Activated T-cell treated with anti-CD3 and anti-CD28 coated beads, Interleukin-2, amount 50 U/mL, for 24 hours (primary cell): ENCODE results near the gene SLCO1B3.

ENCODE experiments used
- DNase-seq: peaks from one replicate; pipeline ENCODE4 v3.0.0-alpha.2; 2020
- H3K27ac Mint-ChIP-seq: 2 replicates; pipeline ENCODE4 v1.8.0; 2020; ENCODE audit warnings: mild to moderate bottlenecking, mixed read lengths
- H3K27me3 Mint-ChIP-seq: 2 replicates; pipeline ENCODE4 v1.8.0; 2020; ENCODE audit warnings: mixed read lengths
- H3K36me3 Mint-ChIP-seq: 2 replicates; pipeline ENCODE4 v1.8.0; 2020; ENCODE audit warnings: low read depth, mixed read lengths
- H3K4me1 Mint-ChIP-seq: 2 replicates; pipeline ENCODE4 v1.8.0; 2020; ENCODE audit warnings: low read depth, mixed read lengths
- H3K4me3 Mint-ChIP-seq: 2 replicates; pipeline ENCODE4 v1.8.0; 2020; ENCODE audit warnings: mild to moderate bottlenecking, moderate library complexity, mixed read lengths
- H3K9me3 Mint-ChIP-seq: 2 replicates; pipeline ENCODE4 v1.8.0; 2020; ENCODE audit warnings: mixed read lengths

The SLCO1B3 gene

DNA sequence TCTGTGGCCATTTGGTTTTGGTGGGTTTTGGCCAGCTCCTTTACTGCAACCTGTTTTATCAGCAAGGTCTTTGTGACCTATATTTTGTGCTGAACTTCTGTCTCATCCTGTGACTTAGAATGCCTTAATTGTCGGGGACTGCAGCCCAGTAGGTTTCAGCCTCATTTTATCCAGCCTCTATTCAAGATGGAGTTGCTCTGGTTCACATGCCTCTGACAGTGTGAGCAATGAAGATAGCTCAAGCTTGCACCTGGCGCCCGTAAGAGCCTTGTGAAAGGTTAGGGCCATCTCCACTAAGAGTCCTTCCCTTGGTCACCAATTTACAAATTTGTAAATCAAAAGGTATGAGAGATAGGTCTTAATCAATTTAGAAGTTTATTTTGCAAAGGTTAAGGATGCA lies 19.4 kb downstream of the SLCO1B3 start:
- Mint-ChIP-seq H3K27me3 (no peaks in the 10 kb centered on the region), H3K9me3 (no peaks in the 10 kb centered on the region), H3K36me3 (no peaks in the 10 kb centered on the region), H3K4me1 (no peaks in the 10 kb centered on the region), H3K4me3 (no peak overlapping the region), H3K27ac (no peak overlapping the region)
- no peak for DNase-seq

GRCh38 chr12:20830456-20830855 lies 20.0 kb downstream of the SLCO1B3 start:
- Mint-ChIP-seq H3K4me3 (no peak overlapping the region), H3K27me3 (no peaks in the 10 kb centered on the region), H3K27ac (no peak overlapping the region), H3K36me3 (no peaks in the 10 kb centered on the region), H3K9me3 (peaks cover 3% of the 10 kb centered on the region), H3K4me1 (no peaks in the 10 kb centered on the region)
- no peak for DNase-seq

GRCh38 chr12:20832911-20833310 lies 22.4 kb downstream of the SLCO1B3 start:
- H3K27me3 Mint-ChIP-seq, result no peaks in the 10 kb centered on the region
- no peak overlapping the region for H3K27ac Mint-ChIP-seq
- no peaks in the 10 kb centered on the region for H3K4me1 Mint-ChIP-seq
- H3K4me3 Mint-ChIP-seq, result no peak overlapping the region
- H3K36me3 Mint-ChIP-seq, result no peaks in the 10 kb centered on the region
- H3K9me3 Mint-ChIP-seq, result peaks cover 3% of the 10 kb centered on the region
- no peak for DNase-seq

- Mint-ChIP-seq H3K27me3 (no peaks in the 10 kb centered on the region), H3K4me3 (no peak overlapping the region), H3K9me3 (peaks cover 6% of the 10 kb centered on the region), H3K4me1 (no peaks in the 10 kb centered on the region), H3K36me3 (no peaks in the 10 kb centered on the region), H3K27ac (no peak overlapping the region)
- DNase-seq, result no peak
Measured at GRCh38 chr12:20852649-20853048, 42.1 kb downstream of the SLCO1B3 start.

DNA sequence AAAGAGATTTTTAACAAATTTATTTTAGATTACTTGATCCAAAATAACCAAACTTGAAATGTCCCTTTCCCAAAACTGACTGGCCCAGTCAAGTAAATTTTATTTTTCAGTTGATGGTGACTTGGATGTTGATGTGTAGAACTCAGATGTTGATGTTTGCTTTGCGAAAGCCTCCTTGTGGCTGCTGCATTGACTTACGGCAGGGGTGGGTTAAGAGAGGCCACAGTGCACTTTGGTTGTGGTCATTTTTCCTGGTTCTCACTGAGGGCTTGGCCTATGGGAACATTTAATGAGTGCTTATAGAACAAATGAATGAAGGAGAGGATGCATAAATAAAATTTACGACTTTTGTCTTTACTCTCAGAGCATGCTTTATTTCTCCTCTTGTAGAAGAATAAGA lies 52.6 kb downstream of the SLCO1B3 start:
- Mint-ChIP-seq H3K4me3 (no peak overlapping the region), H3K9me3 (peaks cover 6% of the 10 kb centered on the region), H3K27me3 (no peaks in the 10 kb centered on the region), H3K36me3 (no peaks in the 10 kb centered on the region), H3K4me1 (no peaks in the 10 kb centered on the region), H3K27ac (no peak overlapping the region)
- DNase-seq, result no peak

- Mint-ChIP-seq H3K9me3 (peaks cover 2% of the 10 kb centered on the region), H3K27me3 (no peaks in the 10 kb centered on the region), H3K4me3 (no peak overlapping the region), H3K36me3 (no peaks in the 10 kb centered on the region), H3K4me1 (no peaks in the 10 kb centered on the region), H3K27ac (no peak overlapping the region)
- no peak for DNase-seq
Measured at GRCh38 chr12:20865873-20866272, 55.4 kb downstream of the SLCO1B3 start.

DNA sequence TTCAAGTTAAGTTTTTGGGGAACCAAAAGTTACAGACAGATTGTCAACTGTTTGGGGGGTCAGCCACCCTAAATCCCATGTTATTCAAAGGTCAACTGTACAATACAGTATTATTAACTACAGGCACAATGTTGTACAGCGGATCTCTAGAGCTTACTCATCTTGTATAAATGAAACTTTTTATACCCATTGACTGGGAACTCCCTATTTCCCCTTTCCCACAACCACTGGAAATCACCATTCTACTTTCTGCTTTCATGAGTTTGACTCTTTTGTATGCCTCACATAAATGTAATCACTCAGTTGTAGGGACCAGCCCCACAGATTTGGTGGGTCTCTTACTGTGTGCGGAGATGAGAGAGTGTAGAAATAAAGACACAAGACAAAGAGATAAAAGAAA lies 57.8 kb downstream of the SLCO1B3 start:
- Mint-ChIP-seq H3K27me3 (no peaks in the 10 kb centered on the region), H3K27ac (no peak overlapping the region), H3K4me1 (no peaks in the 10 kb centered on the region), H3K9me3 (peaks cover 2% of the 10 kb centered on the region), H3K36me3 (no peaks in the 10 kb centered on the region), H3K4me3 (no peak overlapping the region)
- no peak for DNase-seq

DNA sequence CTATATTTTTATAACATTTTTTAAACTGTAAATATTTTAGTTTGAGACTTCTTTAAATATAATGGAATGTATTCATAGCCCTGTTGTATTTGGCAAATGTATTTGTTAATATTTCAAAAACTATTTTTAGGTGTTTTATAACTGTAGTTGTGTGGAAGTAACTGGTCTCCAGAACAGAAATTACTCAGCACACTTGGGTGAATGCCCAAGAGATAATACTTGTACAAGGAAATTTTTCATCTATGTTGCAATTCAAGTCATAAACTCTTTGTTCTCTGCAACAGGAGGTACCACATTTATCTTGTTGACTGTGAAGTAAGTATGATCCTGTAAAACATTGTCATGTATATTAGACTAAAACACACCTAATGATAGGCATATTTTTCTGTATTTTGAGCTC lies 72.8 kb downstream of the SLCO1B3 start:
- H3K4me3 Mint-ChIP-seq, result no peak overlapping the region
- peaks cover 9% of the 10 kb centered on the region for H3K9me3 Mint-ChIP-seq
- no peak for DNase-seq
- H3K4me1 Mint-ChIP-seq, result no peaks in the 10 kb centered on the region
- H3K27me3 Mint-ChIP-seq, result no peaks in the 10 kb centered on the region
- H3K27ac Mint-ChIP-seq, result no peak overlapping the region
- H3K36me3 Mint-ChIP-seq, result no peaks in the 10 kb centered on the region

- no peaks in the 10 kb centered on the region for H3K36me3 Mint-ChIP-seq
- no peak overlapping the region for H3K27ac Mint-ChIP-seq
- H3K9me3 Mint-ChIP-seq, result peaks cover 11% of the 10 kb centered on the region
- no peaks in the 10 kb centered on the region for H3K27me3 Mint-ChIP-seq
- DNase-seq, result no peak
- H3K4me1 Mint-ChIP-seq, result no peaks in the 10 kb centered on the region
- no peak overlapping the region for H3K4me3 Mint-ChIP-seq
Measured at GRCh38 chr12:20885116-20885515, 74.6 kb downstream of the SLCO1B3 start.

DNA sequence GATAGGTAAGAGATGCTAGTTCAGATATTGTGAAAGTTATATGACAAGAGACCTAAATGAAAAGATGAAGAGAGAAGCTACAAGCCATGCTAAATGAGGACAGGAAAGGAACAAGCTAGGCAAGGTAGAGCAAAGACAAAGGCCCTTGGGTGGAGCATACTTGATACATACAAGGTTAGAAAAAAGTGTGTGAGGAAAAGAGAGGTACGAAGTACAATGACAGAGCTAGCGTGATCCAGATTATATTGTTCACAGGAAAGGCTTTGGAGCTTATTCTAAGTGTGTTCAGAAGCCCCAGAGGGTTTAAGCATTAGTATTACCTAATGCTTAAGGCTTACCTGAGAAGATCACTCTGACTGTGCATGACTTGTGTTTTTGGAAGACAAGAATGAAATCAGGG lies 75.0 kb downstream of the SLCO1B3 start:
- no peaks in the 10 kb centered on the region for H3K27me3 Mint-ChIP-seq
- H3K9me3 Mint-ChIP-seq, result peaks cover 11% of the 10 kb centered on the region
- no peak for DNase-seq
- H3K4me3 Mint-ChIP-seq, result no peak overlapping the region
- H3K36me3 Mint-ChIP-seq, result no peaks in the 10 kb centered on the region
- H3K27ac Mint-ChIP-seq, result no peak overlapping the region
- no peaks in the 10 kb centered on the region for H3K4me1 Mint-ChIP-seq

- Mint-ChIP-seq H3K27ac (no peak overlapping the region), H3K4me1 (no peaks in the 10 kb centered on the region), H3K27me3 (no peaks in the 10 kb centered on the region), H3K4me3 (no peak overlapping the region), H3K9me3 (no peaks in the 10 kb centered on the region), H3K36me3 (no peaks in the 10 kb centered on the region)
- DNase-seq, result no peak
Measured at GRCh38 chr12:20917269-20917668, 106.8 kb downstream of the SLCO1B3 start.

- no peak for DNase-seq
- Mint-ChIP-seq H3K36me3 (no peaks in the 10 kb centered on the region), H3K4me3 (no peak overlapping the region), H3K27ac (no peak overlapping the region), H3K4me1 (no peaks in the 10 kb centered on the region), H3K27me3 (no peaks in the 10 kb centered on the region), H3K9me3 (no peaks in the 10 kb centered on the region)
Measured at GRCh38 chr12:20917819-20918218, 107.3 kb downstream of the SLCO1B3 start.

DNA sequence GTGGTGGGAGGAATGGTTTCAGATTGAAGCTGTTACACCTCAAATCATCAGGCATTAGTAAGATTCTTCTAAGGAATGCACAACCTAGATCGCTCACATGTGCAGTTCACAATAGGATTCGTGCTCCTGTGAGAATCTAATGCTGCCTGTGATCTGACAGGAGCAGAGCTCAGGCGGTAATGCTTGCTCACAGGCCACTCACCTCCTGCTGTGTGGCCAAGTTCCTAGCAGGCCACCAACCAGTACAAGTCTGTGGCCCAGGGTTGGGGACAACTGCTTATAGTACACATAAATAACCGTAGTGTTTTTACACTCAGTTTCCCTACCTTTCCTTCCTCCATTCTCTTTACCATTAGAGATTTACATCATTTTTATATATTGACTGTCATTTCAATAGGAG lies 121.4 kb downstream of the SLCO1B3 start:
- Mint-ChIP-seq H3K4me3 (no peak overlapping the region), H3K27ac (no peak overlapping the region), H3K9me3 (peaks cover 22% of the 10 kb centered on the region), H3K36me3 (no peaks in the 10 kb centered on the region), H3K27me3 (no peaks in the 10 kb centered on the region), H3K4me1 (no peaks in the 10 kb centered on the region)
- DNase-seq, result no peak

DNA sequence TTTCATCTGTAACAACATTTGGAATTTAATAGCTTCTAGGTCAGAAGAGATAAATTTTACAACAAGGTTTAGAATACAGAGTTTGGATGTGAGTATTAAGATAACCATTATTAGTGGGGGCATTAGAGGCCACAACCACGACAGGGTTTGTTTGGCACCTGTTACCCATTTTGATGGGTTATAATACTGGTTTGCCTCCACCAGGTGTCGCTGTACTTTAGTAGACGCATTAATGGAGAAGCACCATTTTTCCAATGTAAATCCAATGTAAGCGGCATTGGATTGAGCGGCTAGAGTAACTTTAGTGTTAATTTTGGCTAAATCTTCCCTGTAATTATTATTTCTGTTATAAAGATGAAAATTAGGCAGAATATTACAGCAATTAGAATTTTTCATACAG lies 136.2 kb downstream of the SLCO1B3 start:
- no peak overlapping the region for H3K4me3 Mint-ChIP-seq
- no peaks in the 10 kb centered on the region for H3K27me3 Mint-ChIP-seq
- H3K4me1 Mint-ChIP-seq, result no peaks in the 10 kb centered on the region
- no peaks in the 10 kb centered on the region for H3K36me3 Mint-ChIP-seq
- H3K27ac Mint-ChIP-seq, result no peak overlapping the region
- no peak for DNase-seq
- H3K9me3 Mint-ChIP-seq, result no peaks in the 10 kb centered on the region

- Mint-ChIP-seq H3K27ac (no peak overlapping the region), H3K27me3 (no peaks in the 10 kb centered on the region), H3K9me3 (no peaks in the 10 kb centered on the region), H3K36me3 (no peaks in the 10 kb centered on the region), H3K4me1 (no peaks in the 10 kb centered on the region), H3K4me3 (no peak overlapping the region)
- DNase-seq, result no peak
Measured at GRCh38 chr12:20950248-20950647, 139.7 kb downstream of the SLCO1B3 start.

DNA sequence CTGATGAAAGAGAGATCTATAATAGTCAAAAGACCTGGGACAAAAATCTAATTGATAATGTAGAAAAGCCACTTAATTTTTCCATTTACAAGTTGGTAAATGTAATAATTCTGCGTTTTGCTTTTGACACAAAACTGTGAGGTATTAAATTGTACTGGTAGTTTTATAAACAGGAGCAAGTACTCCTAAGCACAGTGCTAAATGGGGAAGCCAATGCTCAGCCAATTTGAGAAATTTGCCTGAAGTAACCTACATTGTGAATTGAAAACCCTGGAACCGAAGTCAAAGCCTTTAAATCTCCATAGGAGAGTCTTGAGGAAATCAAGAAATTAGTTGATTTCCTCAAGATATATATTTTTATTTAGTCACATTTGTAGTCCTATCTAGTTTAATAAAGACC lies 152.8 kb downstream of the SLCO1B3 start:
- DNase-seq, result no peak
- no peaks in the 10 kb centered on the region for H3K4me1 Mint-ChIP-seq
- H3K27me3 Mint-ChIP-seq, result no peaks in the 10 kb centered on the region
- H3K4me3 Mint-ChIP-seq, result no peak overlapping the region
- no peaks in the 10 kb centered on the region for H3K36me3 Mint-ChIP-seq
- peaks cover 11% of the 10 kb centered on the region for H3K9me3 Mint-ChIP-seq
- H3K27ac Mint-ChIP-seq, result no peak overlapping the region
